GM12878 (cell line): ENCODE measurements around the gene PLEKHA1. TPM values are rescaled to one million over a fixed set of nuclear protein-coding genes. Genes with fewer than 3 reads are reported as not detected.
A peak's percentile ranks its signal among the peaks of the same experiment; 100 is the strongest.

Experiments
- ATF7 ChIP-seq: fragments of 450-650 bp; IDR thresholded peaks from 2 replicates; pipeline ENCODE4 v1.6.1; 2016; ENCODE audit warnings: low read depth, mild to moderate bottlenecking
- BACH1 ChIP-seq: fragments of 450-650 bp; IDR thresholded peaks from 2 replicates; pipeline ENCODE4 v1.6.1; 2017; ENCODE audit warnings: mild to moderate bottlenecking, borderline replicate concordance
- BCL3 ChIP-seq: IDR thresholded peaks from 2 replicates; pipeline ENCODE4 v1.6.1; 2011; ENCODE audit warnings: borderline replicate concordance, low read depth, mild to moderate bottlenecking, moderate library complexity, low read length; ENCODE audit not compliant: insufficient read depth, poor library complexity, severe bottlenecking
- BRCA1 ChIP-seq: IDR thresholded peaks from 2 replicates; pipeline ENCODE4 v1.6.1; 2011; ENCODE audit warnings: low read depth, low read length, improper control_type of control experiment
- CBFB ChIP-seq: IDR thresholded peaks from 2 replicates; pipeline ENCODE4 v1.6.1; 2016; ENCODE audit warnings: antibody characterized with exemption, low read depth
- CBX5 ChIP-seq: sonication (generic); IDR thresholded peaks from 2 replicates; pipeline ENCODE4 v1.6.1; 2016; ENCODE audit warnings: low read depth, moderate library complexity, mild to moderate bottlenecking, inconsistent platforms
- EP300 ChIP-seq, 2 experiments: fragments of 150-350 bp in 1 of 2; IDR thresholded peaks; 2 replicates each; pipeline ENCODE4 v1.6.1; 2011 to 2012; ENCODE audit warnings: low read depth in 2 of 2, low read length in 2 of 2, borderline replicate concordance in 1 of 2, improper control_type of control experiment in 1 of 2, inconsistent platforms in 1 of 2; ENCODE audit not compliant: control insufficient read depth in 1 of 2
- FOXM1 ChIP-seq: IDR thresholded peaks from 2 replicates; pipeline ENCODE4 v1.6.1; 2012; ENCODE audit warnings: low read depth, mild to moderate bottlenecking, inconsistent platforms, low read length, moderate library complexity
- JUNB ChIP-seq: IDR thresholded peaks from 2 replicates; pipeline ENCODE4 v1.6.1; 2016; ENCODE audit warnings: antibody characterized with exemption, mild to moderate bottlenecking
- JUND ChIP-seq: IDR thresholded peaks from 2 replicates; pipeline ENCODE4 v1.6.1; 2012; ENCODE audit warnings: low read depth, mild to moderate bottlenecking, low read length, improper control_type of control experiment, moderate library complexity
- KLF5 ChIP-seq: fragments of 450-650 bp; IDR thresholded peaks from 2 replicates; pipeline ENCODE4 v1.6.1; 2014; ENCODE audit warnings: mild to moderate bottlenecking; ENCODE audit not compliant: partially characterized antibody
- MXI1 ChIP-seq: fragments of 150-350 bp; IDR thresholded peaks from 2 replicates; pipeline ENCODE4 v1.6.1; 2011; ENCODE audit warnings: low read depth, mild to moderate bottlenecking, inconsistent platforms, low read length, improper control_type of control experiment
- NBN ChIP-seq: fragments of 450-650 bp; IDR thresholded peaks from 2 replicates; pipeline ENCODE4 v1.6.1; 2016
- PBX3 ChIP-seq: IDR thresholded peaks from 2 replicates; pipeline ENCODE4 v1.6.1; 2011; ENCODE audit warnings: mild to moderate bottlenecking, low read depth, low read length, moderate library complexity; ENCODE audit not compliant: insufficient replicate concordance
- RCOR1 ChIP-seq: conservative IDR thresholded peaks from 2 replicates; pipeline ENCODE4 v1.6.1; 2012; ENCODE audit warnings: low read depth, low read length, improper control_type of control experiment
- RFX5 ChIP-seq: IDR thresholded peaks from 2 replicates; pipeline ENCODE4 v1.6.1; 2011; ENCODE audit warnings: low read depth, low read length, improper control_type of control experiment
- SREBF2 ChIP-seq: IDR thresholded peaks from 2 replicates; pipeline ENCODE4 v1.6.1; 2012; ENCODE audit warnings: mild to moderate bottlenecking, low read length
- STAT1 ChIP-seq: fragments of 450-650 bp; conservative IDR thresholded peaks from 2 replicates; pipeline ENCODE4 v1.6.1; 2014; ENCODE audit warnings: antibody characterized with exemption, mild to moderate bottlenecking
- SUZ12 ChIP-seq: fragments of 200-600 bp; sonication (generic); IDR thresholded peaks from one replicate; pipeline ENCODE4 v1.6.1; 2018; ENCODE audit warnings: antibody characterized with exemption, mild to moderate bottlenecking; ENCODE audit not compliant: unreplicated experiment
- TARDBP ChIP-seq: IDR thresholded peaks from 2 replicates; pipeline ENCODE4 v1.6.1; 2016; ENCODE audit warnings: borderline replicate concordance
- USF1 ChIP-seq: IDR thresholded peaks from 2 replicates; pipeline ENCODE4 v1.6.1; 2011; ENCODE audit warnings: borderline replicate concordance, low read depth, mild to moderate bottlenecking, moderate library complexity, mixed read lengths, low read length; ENCODE audit not compliant: insufficient read depth; ENCODE audit errors: extremely low read length
- YBX1 ChIP-seq: fragments of 450-650 bp; IDR thresholded peaks from 2 replicates; pipeline ENCODE4 v1.6.1; 2016; ENCODE audit warnings: antibody characterized with exemption
- ZNF217 ChIP-seq: fragments of 450-650 bp; IDR thresholded peaks from 2 replicates; pipeline ENCODE4 v1.6.1; 2017; ENCODE audit warnings: antibody characterized with exemption, mild to moderate bottlenecking
- ZSCAN29 ChIP-seq: fragments of 450-650 bp; IDR thresholded peaks from 2 replicates; pipeline ENCODE4 v1.6.1; 2017; ENCODE audit warnings: mild to moderate bottlenecking, moderate library complexity
- polyA plus RNA-seq, 11 experiments: library from polyadenylated mRNA; depleted of rRNA in 4 of 11; unstranded in 6 of 11; stranded (reverse) in 5 of 11; fragments of >200 nt; fragmentation: Nextera tagmentation in 4 of 11; fragmentation: Illumina TruSeq in 1 of 11; extraction: Ambion mirVana in 4 of 11; extraction: Trizol in 1 of 11; gene quantifications; 1 replicate in 1 of 11; 2 replicates in 10 of 11; pipeline versions ENCODE4 v1.2.1 to v1.2.3, GENCODE V29; 2011 to 2016; ENCODE audit warnings: inconsistent platforms in 2 of 11, missing spikeins in 2 of 11, low read depth in 1 of 11
- total RNA-seq, 4 experiments: library from RNA; depleted of rRNA in 3 of 4; stranded (reverse); fragments of >200 nt in 3 of 4; fragmentation: Illumina TruSeq in 1 of 4; extraction: Trizol in 1 of 4; gene quantifications; 2 replicates each; pipeline versions ENCODE4 v1.2.1 to v1.2.3, GENCODE V29; 2013 to 2021
- TF ChIP-seq, protein P1 (sequence below): IDR thresholded peaks from 2 replicates; pipeline ENCODE4 v1.6.1; 2012; ENCODE audit warnings: low read length, inconsistent platforms
- TF ChIP-seq, protein P2 (sequence below): IDR thresholded peaks from 2 replicates; pipeline ENCODE4 v1.6.1; 2011; ENCODE audit warnings: low read depth, low read length, improper control_type of control experiment, borderline replicate concordance

PLEKHA1 gene
- total and polyA plus RNA-seq, 10 of the 15 experiments (the other 5 are each of a cell fraction or from before 2014, with no cell fraction given): 0.15 to 6.0 (median 0.32) TPM

- TF ChIP-seq USF1: no peak
- TF ChIP-seq EP300 (IDR thresholded peaks at IDR 0.05; ENCODE audit: borderline replicate concordance in 1 of 2, control insufficient read depth in 1 of 2, low read depth in 2 of 2, low read length in 2 of 2): peak in 1 of 2 experiments; percentile 59; a peak in 1 of 4 replicates
- TF ChIP-seq, protein P1, sequence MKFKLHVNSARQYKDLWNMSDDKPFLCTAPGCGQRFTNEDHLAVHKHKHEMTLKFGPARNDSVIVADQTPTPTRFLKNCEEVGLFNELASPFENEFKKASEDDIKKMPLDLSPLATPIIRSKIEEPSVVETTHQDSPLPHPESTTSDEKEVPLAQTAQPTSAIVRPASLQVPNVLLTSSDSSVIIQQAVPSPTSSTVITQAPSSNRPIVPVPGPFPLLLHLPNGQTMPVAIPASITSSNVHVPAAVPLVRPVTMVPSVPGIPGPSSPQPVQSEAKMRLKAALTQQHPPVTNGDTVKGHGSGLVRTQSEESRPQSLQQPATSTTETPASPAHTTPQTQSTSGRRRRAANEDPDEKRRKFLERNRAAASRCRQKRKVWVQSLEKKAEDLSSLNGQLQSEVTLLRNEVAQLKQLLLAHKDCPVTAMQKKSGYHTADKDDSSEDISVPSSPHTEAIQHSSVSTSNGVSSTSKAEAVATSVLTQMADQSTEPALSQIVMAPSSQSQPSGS: peak; percentile 49; the same call in 1 of the 2 replicates
- no peak for TF ChIP-seq RFX5
- TF ChIP-seq, protein P2, sequence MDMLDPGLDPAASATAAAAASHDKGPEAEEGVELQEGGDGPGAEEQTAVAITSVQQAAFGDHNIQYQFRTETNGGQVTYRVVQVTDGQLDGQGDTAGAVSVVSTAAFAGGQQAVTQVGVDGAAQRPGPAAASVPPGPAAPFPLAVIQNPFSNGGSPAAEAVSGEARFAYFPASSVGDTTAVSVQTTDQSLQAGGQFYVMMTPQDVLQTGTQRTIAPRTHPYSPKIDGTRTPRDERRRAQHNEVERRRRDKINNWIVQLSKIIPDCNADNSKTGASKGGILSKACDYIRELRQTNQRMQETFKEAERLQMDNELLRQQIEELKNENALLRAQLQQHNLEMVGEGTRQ: no peak
- no peak for TF ChIP-seq STAT1
- no peak for TF ChIP-seq RCOR1
- no peak for TF ChIP-seq MXI1
- TF ChIP-seq BCL3: peak; percentile 22
- TF ChIP-seq BACH1: no peak; the same call in 1 of the 2 replicates
- peak; percentile 91 for TF ChIP-seq CBFB
- TF ChIP-seq JUND: peak; percentile 30; the same call in 1 of the 2 replicates
- TF ChIP-seq SREBF2: no peak
- TF ChIP-seq ZSCAN29: no peak
- no peak for TF ChIP-seq PBX3
- TF ChIP-seq CBX5: 0 out of 2 replicates have a peak, but pooled peaks have one; percentile 73
- peak; percentile 74 for TF ChIP-seq FOXM1
- no peak for TF ChIP-seq ZNF217
- no peak for TF ChIP-seq TARDBP
- TF ChIP-seq JUNB: peak; percentile 87
- TF ChIP-seq YBX1: no peak
- no peak for TF ChIP-seq SUZ12
- no peak for TF ChIP-seq BRCA1
- no peak for TF ChIP-seq KLF5
- TF ChIP-seq NBN: peak; percentile 84
- peak; percentile 31; the same call in 1 of the 2 replicates for TF ChIP-seq ATF7
These were observed 561 bp downstream of the PLEKHA1 start (continued) for GRCh38 chr10:122374859-122375678.
